ENCODE data around the gene IL17RE.

- TF ChIP-seq, protein P1, sequence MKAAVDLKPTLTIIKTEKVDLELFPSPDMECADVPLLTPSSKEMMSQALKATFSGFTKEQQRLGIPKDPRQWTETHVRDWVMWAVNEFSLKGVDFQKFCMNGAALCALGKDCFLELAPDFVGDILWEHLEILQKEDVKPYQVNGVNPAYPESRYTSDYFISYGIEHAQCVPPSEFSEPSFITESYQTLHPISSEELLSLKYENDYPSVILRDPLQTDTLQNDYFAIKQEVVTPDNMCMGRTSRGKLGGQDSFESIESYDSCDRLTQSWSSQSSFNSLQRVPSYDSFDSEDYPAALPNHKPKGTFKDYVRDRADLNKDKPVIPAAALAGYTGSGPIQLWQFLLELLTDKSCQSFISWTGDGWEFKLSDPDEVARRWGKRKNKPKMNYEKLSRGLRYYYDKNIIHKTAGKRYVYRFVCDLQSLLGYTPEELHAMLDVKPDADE (IDR thresholded peaks at IDR 0.05): no peak
- no peak for TF ChIP-seq POLR2AphosphoS5 (IDR thresholded peaks at IDR 0.05; ENCODE audit: low read depth)
- TF ChIP-seq, protein P2, sequence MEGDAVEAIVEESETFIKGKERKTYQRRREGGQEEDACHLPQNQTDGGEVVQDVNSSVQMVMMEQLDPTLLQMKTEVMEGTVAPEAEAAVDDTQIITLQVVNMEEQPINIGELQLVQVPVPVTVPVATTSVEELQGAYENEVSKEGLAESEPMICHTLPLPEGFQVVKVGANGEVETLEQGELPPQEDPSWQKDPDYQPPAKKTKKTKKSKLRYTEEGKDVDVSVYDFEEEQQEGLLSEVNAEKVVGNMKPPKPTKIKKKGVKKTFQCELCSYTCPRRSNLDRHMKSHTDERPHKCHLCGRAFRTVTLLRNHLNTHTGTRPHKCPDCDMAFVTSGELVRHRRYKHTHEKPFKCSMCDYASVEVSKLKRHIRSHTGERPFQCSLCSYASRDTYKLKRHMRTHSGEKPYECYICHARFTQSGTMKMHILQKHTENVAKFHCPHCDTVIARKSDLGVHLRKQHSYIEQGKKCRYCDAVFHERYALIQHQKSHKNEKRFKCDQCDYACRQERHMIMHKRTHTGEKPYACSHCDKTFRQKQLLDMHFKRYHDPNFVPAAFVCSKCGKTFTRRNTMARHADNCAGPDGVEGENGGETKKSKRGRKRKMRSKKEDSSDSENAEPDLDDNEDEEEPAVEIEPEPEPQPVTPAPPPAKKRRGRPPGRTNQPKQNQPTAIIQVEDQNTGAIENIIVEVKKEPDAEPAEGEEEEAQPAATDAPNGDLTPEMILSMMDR (conservative IDR thresholded peaks at IDR 0.05; ENCODE audit: low read depth in 2 of 2): no peak
- TF ChIP-seq, protein P3, sequence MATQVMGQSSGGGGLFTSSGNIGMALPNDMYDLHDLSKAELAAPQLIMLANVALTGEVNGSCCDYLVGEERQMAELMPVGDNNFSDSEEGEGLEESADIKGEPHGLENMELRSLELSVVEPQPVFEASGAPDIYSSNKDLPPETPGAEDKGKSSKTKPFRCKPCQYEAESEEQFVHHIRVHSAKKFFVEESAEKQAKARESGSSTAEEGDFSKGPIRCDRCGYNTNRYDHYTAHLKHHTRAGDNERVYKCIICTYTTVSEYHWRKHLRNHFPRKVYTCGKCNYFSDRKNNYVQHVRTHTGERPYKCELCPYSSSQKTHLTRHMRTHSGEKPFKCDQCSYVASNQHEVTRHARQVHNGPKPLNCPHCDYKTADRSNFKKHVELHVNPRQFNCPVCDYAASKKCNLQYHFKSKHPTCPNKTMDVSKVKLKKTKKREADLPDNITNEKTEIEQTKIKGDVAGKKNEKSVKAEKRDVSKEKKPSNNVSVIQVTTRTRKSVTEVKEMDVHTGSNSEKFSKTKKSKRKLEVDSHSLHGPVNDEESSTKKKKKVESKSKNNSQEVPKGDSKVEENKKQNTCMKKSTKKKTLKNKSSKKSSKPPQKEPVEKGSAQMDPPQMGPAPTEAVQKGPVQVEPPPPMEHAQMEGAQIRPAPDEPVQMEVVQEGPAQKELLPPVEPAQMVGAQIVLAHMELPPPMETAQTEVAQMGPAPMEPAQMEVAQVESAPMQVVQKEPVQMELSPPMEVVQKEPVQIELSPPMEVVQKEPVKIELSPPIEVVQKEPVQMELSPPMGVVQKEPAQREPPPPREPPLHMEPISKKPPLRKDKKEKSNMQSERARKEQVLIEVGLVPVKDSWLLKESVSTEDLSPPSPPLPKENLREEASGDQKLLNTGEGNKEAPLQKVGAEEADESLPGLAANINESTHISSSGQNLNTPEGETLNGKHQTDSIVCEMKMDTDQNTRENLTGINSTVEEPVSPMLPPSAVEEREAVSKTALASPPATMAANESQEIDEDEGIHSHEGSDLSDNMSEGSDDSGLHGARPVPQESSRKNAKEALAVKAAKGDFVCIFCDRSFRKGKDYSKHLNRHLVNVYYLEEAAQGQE (IDR thresholded peaks at IDR 0.05; ENCODE audit: unreplicated experiment): no peak
- TF ChIP-seq EZH2 (IDR thresholded peaks at IDR 0.05; ENCODE audit: low read depth, unreplicated experiment): no peak
- no peak for TF ChIP-seq EZH2phosphoT487 (IDR thresholded peaks at IDR 0.05; ENCODE audit: unreplicated experiment)
- TF ChIP-seq JUNB (IDR thresholded peaks at IDR 0.05; ENCODE audit: unreplicated experiment): no peak
These were observed 18.7 kb upstream of the IL17RE start for GRCh38 chr3:9883706-9884554.
